Stimulated activated CD8-positive, alpha-beta memory T cell treated with anti-CD3 and anti-CD28 coated beads, Interleukin-7, amount 100 ng/mL, for 48 hours (primary cell): ENCODE measurements around the gene AGFG2.

ENCODE experiments used
- DNase-seq, 2 donors: peaks; one replicate each; pipeline ENCODE4 v3.0.0-alpha.2; 2020; ENCODE audit warnings: low read depth in 1 of 2; ENCODE audit errors: extremely low read depth in 1 of 2

The AGFG2 gene

GRCh38 chr7:100568896-100569844 lies 30.2 kb downstream of the AGFG2 start:
- no peak for DNase-seq

GRCh38 chr7:100570954-100571828 lies 32.2 kb downstream of the AGFG2 start:
- no peak for DNase-seq

- no peak for DNase-seq
These were observed 32.8 kb downstream of the AGFG2 start for GRCh38 chr7:100571829-100572116.

GRCh38 chr7:100572281-100572948 lies 33.4 kb downstream of the AGFG2 start:
- no peak for DNase-seq

GRCh38 chr7:100572949-100573675 lies 34.1 kb downstream of the AGFG2 start:
- no peak for DNase-seq

GRCh38 chr7:100573691-100574361 lies 34.8 kb downstream of the AGFG2 start, which contains the start of gene SAP25:
TSS of gene SAP25 (minus strand) at chr7:100573900. CDS start at chr7:100573742, 158 bp downstream.
- DNase-seq = no peak

- no peak for DNase-seq
These were observed 35.6 kb downstream of the AGFG2 start for GRCh38 chr7:100574362-100575205.

- DNase-seq = no peak
These were observed 36.2 kb downstream of the AGFG2 start for GRCh38 chr7:100575206-100575631.

- no peak for DNase-seq
These were observed 36.9 kb downstream of the AGFG2 start for GRCh38 chr7:100575746-100576383.

- DNase-seq = no peak
These were observed 37.5 kb downstream of the AGFG2 start for GRCh38 chr7:100576384-100576993.

GRCh38 chr7:100577103-100577502 lies 38.1 kb downstream of the AGFG2 start:
- DNase-seq = no peak

GRCh38 chr7:100577507-100577906 lies 38.5 kb downstream of the AGFG2 start:
- no peak for DNase-seq

GRCh38 chr7:100578246-100579183 lies 39.5 kb downstream of the AGFG2 start:
- no peak for DNase-seq

GRCh38 chr7:100580466-100581283 lies 41.7 kb downstream of the AGFG2 start:
- no peak for DNase-seq

- DNase-seq = no peak
These were observed 43.1 kb downstream of the AGFG2 start for GRCh38 chr7:100582041-100582579.

- no peak for DNase-seq
These were observed 43.6 kb downstream of the AGFG2 start for GRCh38 chr7:100582650-100583049.
